Measurements from ENCODE around the gene ATG5.

The ATG5 gene

GRCh38 chr6:106141441-106142237 lies 183.9 kb downstream of the ATG5 start:
- H3K9ac ChIP-seq (ENCODE audit: low read depth in 1 of 2, low read length in 2 of 2): no peak overlapping the region
- no peaks in the 10 kb centered on the region for H3K27me3 ChIP-seq (ENCODE audit: control insufficient read depth in 1 of 2, insufficient read depth in 2 of 2, low read length in 2 of 2)
- H3K36me3 ChIP-seq (ENCODE audit: control insufficient read depth in 1 of 2, insufficient read depth in 2 of 2, low read length in 2 of 2): no peaks in the 10 kb centered on the region
- no peaks in the 10 kb centered on the region for H3K9me3 ChIP-seq (ENCODE audit: control insufficient read depth in 1 of 2, low read length in 2 of 2)
- no peak overlapping the region for H3K27ac ChIP-seq (ENCODE audit: low read depth, low read length)
- no peak overlapping the region for H3K4me3 ChIP-seq (ENCODE audit: low read depth in 1 of 2, low read length in 2 of 2)
- peaks cover 14 to 16% of the 10 kb centered on the region in 2 donors for H3K4me1 ChIP-seq (ENCODE audit: control insufficient read depth in 1 of 2, insufficient read depth in 2 of 2, low read length in 2 of 2)

- H3K27ac ChIP-seq (ENCODE audit: low read depth, low read length): no peak overlapping the region
- no peaks in the 10 kb centered on the region for H3K36me3 ChIP-seq (ENCODE audit: control insufficient read depth in 1 of 2, insufficient read depth in 2 of 2, low read length in 2 of 2)
- H3K9me3 ChIP-seq (ENCODE audit: control insufficient read depth in 1 of 2, low read length in 2 of 2): no peaks in the 10 kb centered on the region
- H3K27me3 ChIP-seq (ENCODE audit: control insufficient read depth in 1 of 2, insufficient read depth in 2 of 2, low read length in 2 of 2): no peaks in the 10 kb centered on the region
- H3K4me1 ChIP-seq (ENCODE audit: control insufficient read depth in 1 of 2, insufficient read depth in 2 of 2, low read length in 2 of 2): peaks cover 19 to 21% of the 10 kb centered on the region in 2 donors
- H3K9ac ChIP-seq (ENCODE audit: low read depth in 1 of 2, low read length in 2 of 2): no peak overlapping the region
- H3K4me3 ChIP-seq (ENCODE audit: low read depth in 1 of 2, low read length in 2 of 2): no peak overlapping the region
Measured at GRCh38 chr6:106138151-106138550, 187.4 kb downstream of the ATG5 start.

- Histone ChIP-seq H3K4me3 (ENCODE audit: low read depth in 1 of 2, low read length in 2 of 2) (no peak overlapping the region), H3K36me3 (ENCODE audit: control insufficient read depth in 1 of 2, insufficient read depth in 2 of 2, low read length in 2 of 2) (no peaks in the 10 kb centered on the region), H3K9ac (ENCODE audit: low read depth in 1 of 2, low read length in 2 of 2) (no peak overlapping the region), H3K27me3 (ENCODE audit: control insufficient read depth in 1 of 2, insufficient read depth in 2 of 2, low read length in 2 of 2) (no peaks in the 10 kb centered on the region), H3K9me3 (ENCODE audit: control insufficient read depth in 1 of 2, low read length in 2 of 2) (no peaks in the 10 kb centered on the region), H3K4me1 (ENCODE audit: control insufficient read depth in 1 of 2, insufficient read depth in 2 of 2, low read length in 2 of 2) (peaks cover 8% of the 10 kb centered on the region in 2 donors), H3K27ac (ENCODE audit: low read depth, low read length) (no peak overlapping the region)
Measured at GRCh38 chr6:106136845-106137244, 188.7 kb downstream of the ATG5 start.

- Histone ChIP-seq H3K9me3 (ENCODE audit: control insufficient read depth in 1 of 2, low read length in 2 of 2) (no peaks in the 10 kb centered on the region), H3K4me1 (ENCODE audit: control insufficient read depth in 1 of 2, insufficient read depth in 2 of 2, low read length in 2 of 2) (peaks cover 5 to 6% of the 10 kb centered on the region in 2 donors), H3K27ac (ENCODE audit: low read depth, low read length) (no peak overlapping the region), H3K27me3 (ENCODE audit: control insufficient read depth in 1 of 2, insufficient read depth in 2 of 2, low read length in 2 of 2) (no peaks in the 10 kb centered on the region), H3K9ac (ENCODE audit: low read depth in 1 of 2, low read length in 2 of 2) (no peak overlapping the region), H3K4me3 (ENCODE audit: low read depth in 1 of 2, low read length in 2 of 2) (no peak overlapping the region), H3K36me3 (ENCODE audit: control insufficient read depth in 1 of 2, insufficient read depth in 2 of 2, low read length in 2 of 2) (no peaks in the 10 kb centered on the region)
Measured at GRCh38 chr6:106135911-106136571, 189.5 kb downstream of the ATG5 start.

- Histone ChIP-seq H3K4me1 (ENCODE audit: control insufficient read depth in 1 of 2, insufficient read depth in 2 of 2, low read length in 2 of 2) (peaks cover 6 to 8% of the 10 kb centered on the region in 2 donors), H3K9ac (ENCODE audit: low read depth in 1 of 2, low read length in 2 of 2) (no peak overlapping the region), H3K36me3 (ENCODE audit: control insufficient read depth in 1 of 2, insufficient read depth in 2 of 2, low read length in 2 of 2) (no peaks in the 10 kb centered on the region), H3K27me3 (ENCODE audit: control insufficient read depth in 1 of 2, insufficient read depth in 2 of 2, low read length in 2 of 2) (no peaks in the 10 kb centered on the region), H3K9me3 (ENCODE audit: control insufficient read depth in 1 of 2, low read length in 2 of 2) (no peaks in the 10 kb centered on the region), H3K27ac (ENCODE audit: low read depth, low read length) (no peak overlapping the region), H3K4me3 (ENCODE audit: low read depth in 1 of 2, low read length in 2 of 2) (no peak overlapping the region)
Measured at GRCh38 chr6:106134906-106135634, 190.5 kb downstream of the ATG5 start.
